ENCODE measurements around the gene METTL1.

Gene METTL1

GRCh38 chr12:57815177-57816000 lies 43.5 kb upstream of the METTL1 start:
- TF ChIP-seq CTCF (IDR thresholded peaks at IDR 0.05; ENCODE audit: low read depth, low read length) (peak; percentile 13), MAX (IDR thresholded peaks at IDR 0.05; ENCODE audit: low read depth, low read length) (no peak), POLR2A (IDR thresholded peaks at IDR 0.05; ENCODE audit: extremely low read depth, insufficient read length) (no peak)
- peak; percentile 43 for DNase-seq (ENCODE audit: low read depth)
- H3K4me3 ChIP-seq (ENCODE audit: low read depth, low read length) = no peak overlapping the region

- H3K4me3 ChIP-seq (ENCODE audit: low read depth, low read length) = no peak overlapping the region
- DNase-seq (ENCODE audit: low read depth) = no peak
- no peak for TF ChIP-seq MYC (IDR thresholded peaks at IDR 0.05; ENCODE audit: low read depth, low read length)
- no peak for TF ChIP-seq MAX (IDR thresholded peaks at IDR 0.05; ENCODE audit: low read depth, low read length)
- no peak for TF ChIP-seq CTCF (IDR thresholded peaks at IDR 0.05; ENCODE audit: low read depth, low read length)
- no peak for TF ChIP-seq POLR2A (IDR thresholded peaks at IDR 0.05; ENCODE audit: extremely low read depth, insufficient read length)
These were observed 42.3 kb upstream of the METTL1 start for GRCh38 chr12:57813971-57814772.

GRCh38 chr12:57813111-57813970 lies 41.4 kb upstream of the METTL1 start:
- no peak overlapping the region for H3K4me3 ChIP-seq (ENCODE audit: low read depth, low read length)
- DNase-seq (ENCODE audit: low read depth) = no peak
- TF ChIP-seq CTCF (IDR thresholded peaks at IDR 0.05; ENCODE audit: low read depth, low read length) = no peak
- TF ChIP-seq MYC (IDR thresholded peaks at IDR 0.05; ENCODE audit: low read depth, low read length) = no peak
- TF ChIP-seq POLR2A (IDR thresholded peaks at IDR 0.05; ENCODE audit: extremely low read depth, insufficient read length) = no peak
- no peak for TF ChIP-seq MAX (IDR thresholded peaks at IDR 0.05; ENCODE audit: low read depth, low read length)

GRCh38 chr12:57811028-57811755 lies 39.3 kb upstream of the METTL1 start:
- TF ChIP-seq CTCF (IDR thresholded peaks at IDR 0.05; ENCODE audit: low read depth, low read length) (no peak), MAX (IDR thresholded peaks at IDR 0.05; ENCODE audit: low read depth, low read length) (no peak), POLR2A (IDR thresholded peaks at IDR 0.05; ENCODE audit: extremely low read depth, insufficient read length) (no peak), MYC (IDR thresholded peaks at IDR 0.05; ENCODE audit: low read depth, low read length) (no peak)
- DNase-seq (ENCODE audit: low read depth) = no peak
- H3K4me3 ChIP-seq (ENCODE audit: low read depth, low read length) = no peak overlapping the region

GRCh38 chr12:57810450-57810849 lies 38.5 kb upstream of the METTL1 start:
- no peak overlapping the region for H3K4me3 ChIP-seq (ENCODE audit: low read depth, low read length)
- DNase-seq (ENCODE audit: low read depth) = peak; percentile 37
- TF ChIP-seq POLR2A (IDR thresholded peaks at IDR 0.05; ENCODE audit: extremely low read depth, insufficient read length) (no peak), MAX (IDR thresholded peaks at IDR 0.05; ENCODE audit: low read depth, low read length) (no peak), MYC (IDR thresholded peaks at IDR 0.05; ENCODE audit: low read depth, low read length) (no peak), CTCF (IDR thresholded peaks at IDR 0.05; ENCODE audit: low read depth, low read length) (no peak)
